Ascending aorta (tissue), 2 donors: Measurements from ENCODE around the gene G3BP2. TPM values are rescaled to one million over a fixed set of nuclear protein-coding genes. Genes with fewer than 3 reads are reported as not detected.

Experiments used
- DNase-seq, 2 donors: peaks; one replicate each; pipeline ENCODE4 v3.0.0-alpha.2; 2019; ENCODE audit warnings: low spot score in 2 of 2
- H3K27ac ChIP-seq, 2 donors: fragments of 200-600 bp; sonication (generic); one replicate each; pipeline ENCODE4 v1.5.1; 2016 to 2017; ENCODE audit warnings: mild to moderate bottlenecking in 1 of 2
- H3K27me3 ChIP-seq: fragments of 200-600 bp; sonication (generic); one replicate; pipeline ENCODE4 v1.5.1; 2017
- H3K36me3 ChIP-seq, 2 donors: fragments of 200-600 bp; sonication (generic); one replicate each; pipeline ENCODE4 v1.5.1; 2016
- H3K4me1 ChIP-seq, 2 donors: fragments of 200-600 bp; sonication (generic); one replicate each; pipeline ENCODE4 v1.5.1; 2016 to 2017; ENCODE audit warnings: mild to moderate bottlenecking in 1 of 2
- H3K4me3 ChIP-seq, 2 donors: fragments of 200-600 bp; sonication (generic); one replicate each; pipeline ENCODE4 v1.5.1; 2016 to 2017; ENCODE audit warnings: mild to moderate bottlenecking in 1 of 2
- H3K9me3 ChIP-seq, 2 donors: fragments of 200-600 bp; sonication (generic); one replicate each; pipeline ENCODE4 v1.5.1; 2016
- CTCF ChIP-seq, 3 experiments: fragments of 200-600 bp in 2 of 3; fragments of 450-650 bp in 1 of 3; sonication (generic) in 2 of 3; IDR thresholded peaks; one replicate each; pipeline ENCODE4 v1.5.1; 2016 to 2019; ENCODE audit warnings: antibody characterized with exemption in 3 of 3, mild to moderate bottlenecking in 1 of 3, moderate library complexity in 1 of 3
- intact Hi-C: fragments of 100-400 bp; cut with DNase I; formaldehyde crosslinking; loops from one replicate; pipeline ENCODE4 v1.15.1; 2023
- total RNA-seq: library from RNA; depleted of rRNA; stranded (reverse); fragments of >200 nt; gene quantifications from one replicate; pipeline ENCODE4 v1.1.0, GENCODE V29; 2016

Gene G3BP2
- total RNA-seq, 1 donor from 2014 or later, result 88.9 TPM

- Histone ChIP-seq H3K4me1 (peaks cover 0 to 7% of the 10 kb centered on the region in 2 donors), H3K36me3 (peaks cover 2 to 30% of the 10 kb centered on the region in 2 donors), H3K27ac (no peak overlapping the region), H3K27me3 (no peaks in the 10 kb centered on the region), H3K9me3 (no peaks in the 10 kb centered on the region), H3K4me3 (no peak overlapping the region)
- intact Hi-C loops, result no loop called here
- TF ChIP-seq CTCF (IDR thresholded peaks at IDR 0.05), result no peak
- DNase-seq, result no peak
Observed at GRCh38 chr4:75662626-75663025, 10.6 kb downstream of the G3BP2 start.

- DNase-seq, result no peak
- intact Hi-C loops, result no loop called here
- H3K27me3 ChIP-seq, result no peaks in the 10 kb centered on the region
- H3K9me3 ChIP-seq, result no peaks in the 10 kb centered on the region
- TF ChIP-seq CTCF (IDR thresholded peaks at IDR 0.05), result no peak
- H3K4me3 ChIP-seq, result no peak overlapping the region
- no peaks in the 10 kb centered on the region for H3K4me1 ChIP-seq
- no peak overlapping the region for H3K27ac ChIP-seq
- peaks cover 6 to 42% of the 10 kb centered on the region in 2 donors for H3K36me3 ChIP-seq
Observed at GRCh38 chr4:75660491-75660890, 12.7 kb downstream of the G3BP2 start.

- intact Hi-C loops, result loop anchor here (5.0 to 10.0 kb wide), 2 partner anchors 125 to 188 kb away; no protein-coding TSS in a partner anchor
- no peak for TF ChIP-seq CTCF (IDR thresholded peaks at IDR 0.05)
- Histone ChIP-seq H3K9me3 (no peaks in the 10 kb centered on the region), H3K4me1 (no peaks in the 10 kb centered on the region), H3K36me3 (peaks cover 6 to 51% of the 10 kb centered on the region in 2 donors), H3K4me3 (no peak overlapping the region), H3K27me3 (no peaks in the 10 kb centered on the region), H3K27ac (no peak overlapping the region)
- no peak for DNase-seq
Observed at GRCh38 chr4:75659512-75660031, 13.6 kb downstream of the G3BP2 start.

GRCh38 chr4:75658876-75659275 is 14.3 kb downstream of the G3BP2 start:
- H3K9me3 ChIP-seq, result no peaks in the 10 kb centered on the region
- H3K36me3 ChIP-seq, result peaks cover 6 to 58% of the 10 kb centered on the region in 2 donors
- no peaks in the 10 kb centered on the region for H3K4me1 ChIP-seq
- H3K27me3 ChIP-seq, result no peaks in the 10 kb centered on the region
- no peak overlapping the region for H3K27ac ChIP-seq
- intact Hi-C loops, result loop anchor here (5.0 to 10.0 kb wide), 2 partner anchors 126 to 188 kb away; no protein-coding TSS in a partner anchor
- DNase-seq, result no peak
- TF ChIP-seq CTCF (IDR thresholded peaks at IDR 0.05), result no peak
- H3K4me3 ChIP-seq, result no peak overlapping the region

GRCh38 chr4:75655562-75655961 is 17.6 kb downstream of the G3BP2 start:
- no peaks in the 10 kb centered on the region for H3K9me3 ChIP-seq
- DNase-seq, result no peak
- H3K4me3 ChIP-seq, result no peak overlapping the region
- peaks cover 11 to 63% of the 10 kb centered on the region in 2 donors for H3K36me3 ChIP-seq
- H3K4me1 ChIP-seq, result no peaks in the 10 kb centered on the region
- no peak for TF ChIP-seq CTCF (IDR thresholded peaks at IDR 0.05)
- H3K27me3 ChIP-seq, result no peaks in the 10 kb centered on the region
- H3K27ac ChIP-seq, result no peak overlapping the region
- intact Hi-C loops, result loop anchor here (5.0 to 10.0 kb wide), 2 partner anchors 129 to 192 kb away; no protein-coding TSS in a partner anchor
